Stomach (tissue), 4 donors: Measurements from ENCODE around the gene KRT7.

Source experiments
- CTCF ChIP-seq, 7 experiments: fragments of 450-650 bp in 4 of 7; fragments of 200-600 bp in 3 of 7; sonication (generic) in 3 of 7; IDR thresholded peaks; one replicate each; pipeline ENCODE4 v1.5.1; 2016 to 2019; ENCODE audit warnings: antibody characterized with exemption in 7 of 7, control low read depth in 2 of 7, mild to moderate bottlenecking in 1 of 7
- EP300 ChIP-seq: sonication (generic); formaldehyde crosslinking; IDR thresholded peaks from one replicate; pipeline ENCODE4 v1.6.1; 2017; ENCODE audit warnings: antibody characterized with exemption
- POLR2A ChIP-seq, 4 donors: fragments of 450-650 bp; IDR thresholded peaks; one replicate each; pipeline ENCODE4 v1.6.1; 2016; ENCODE audit warnings: antibody characterized with exemption in 4 of 4, control low read depth in 2 of 4, mild to moderate bottlenecking in 1 of 4, moderate library complexity in 1 of 4
- POLR2AphosphoS5 ChIP-seq, 3 donors: sonication (generic); formaldehyde crosslinking; IDR thresholded peaks; one replicate each; pipeline ENCODE4 v1.6.1; 2016; ENCODE audit warnings: antibody characterized with exemption in 3 of 3

- TF ChIP-seq CTCF (IDR thresholded peaks at IDR 0.05) (no peak), POLR2A (IDR thresholded peaks at IDR 0.05) (no peak), EP300 (no peak), POLR2AphosphoS5 (IDR thresholded peaks at IDR 0.05) (no peak)
Observed at GRCh38 chr12:52183971-52184370, 49.1 kb upstream of the KRT7 start.
